Type B pancreatic cell (in vitro differentiated cells): ENCODE measurements around the gene SIGLEC14. TPM values are rescaled to one million over a fixed set of nuclear protein-coding genes. Genes with fewer than 3 reads are reported as not detected.
"Not testable (repeated sequence)": the region's sequence is repeated elsewhere in the genome, so short reads cannot be mapped to it uniquely, and the experiment has no call there.

Source experiments
- DNase-seq: peaks from one replicate; pipeline ENCODE4 v3.0.0; 2021; ENCODE audit warnings: mixed read lengths; ENCODE audit not compliant: unreplicated experiment; ENCODE audit errors: extremely low spot score
- H3K27ac Mint-ChIP-seq: 2 replicates; pipeline ENCODE4 v1.8.0; 2021; ENCODE audit warnings: mild to moderate bottlenecking, mixed read lengths
- H3K27me3 Mint-ChIP-seq: 2 replicates; pipeline ENCODE4 v1.8.0; 2021; ENCODE audit warnings: mixed read lengths
- H3K36me3 Mint-ChIP-seq: 2 replicates; pipeline ENCODE4 v1.8.0; 2021; ENCODE audit warnings: mixed read lengths
- H3K4me1 Mint-ChIP-seq: one replicate; pipeline ENCODE4 v1.8.0; 2021; ENCODE audit warnings: mixed read lengths; ENCODE audit not compliant: unreplicated experiment
- H3K4me3 Mint-ChIP-seq: 2 replicates; pipeline ENCODE4 v1.8.0; 2021; ENCODE audit warnings: mild to moderate bottlenecking, mixed read lengths
- H3K9me3 Mint-ChIP-seq: 2 replicates; pipeline ENCODE4 v1.8.0; 2021; ENCODE audit warnings: mixed read lengths
- CTCF ChIP-seq: fragments of 200-600 bp; sonication (generic); conservative IDR thresholded peaks from 2 replicates; pipeline ENCODE4 v1.5.0; 2021; ENCODE audit warnings: antibody characterized with exemption, mild to moderate bottlenecking
- total RNA-seq: library from RNA; stranded (reverse); gene quantifications from 2 replicates; pipeline ENCODE4 v1.2.1, GENCODE V29; 2021; ENCODE audit warnings: low replicate concordance

Gene SIGLEC14
- total RNA-seq, 1 donor from 2014 or later, result not detected

- H3K36me3 Mint-ChIP-seq, result peaks cover 4% of the 10 kb centered on the region
- H3K4me3 Mint-ChIP-seq, result no peak overlapping the region
- TF ChIP-seq CTCF, result no peak
- H3K4me1 Mint-ChIP-seq, result no peaks in the 10 kb centered on the region
- no peak for DNase-seq
- no peak overlapping the region for H3K27ac Mint-ChIP-seq
- H3K9me3 Mint-ChIP-seq, result peaks cover 5% of the 10 kb centered on the region
- H3K27me3 Mint-ChIP-seq, result peaks cover 31% of the 10 kb centered on the region
Observed at GRCh38 chr19:51680474-51680873, 33.8 kb upstream of the SIGLEC14 start.

GRCh38 chr19:51676566-51677083 lies 30.0 kb upstream of the SIGLEC14 start:
- Mint-ChIP-seq H3K27ac (no peak overlapping the region), H3K27me3 (peaks cover 35% of the 10 kb centered on the region), H3K4me1 (no peaks in the 10 kb centered on the region), H3K9me3 (peaks cover 2% of the 10 kb centered on the region), H3K36me3 (no peaks in the 10 kb centered on the region), H3K4me3 (no peak overlapping the region)
- DNase-seq, result no peak
- TF ChIP-seq CTCF, result no peak

- peaks cover 33% of the 10 kb centered on the region for H3K27me3 Mint-ChIP-seq
- peak; percentile 59 for TF ChIP-seq CTCF
- H3K9me3 Mint-ChIP-seq, H3K4me1 Mint-ChIP-seq, H3K36me3 Mint-ChIP-seq, DNase-seq, H3K27ac Mint-ChIP-seq, H3K4me3 Mint-ChIP-seq: not testable (repeated sequence)
Observed at GRCh38 chr19:51675911-51676565, 29.4 kb upstream of the SIGLEC14 start.

GRCh38 chr19:51668216-51668615 lies 21.6 kb upstream of the SIGLEC14 start:
- Mint-ChIP-seq H3K9me3 (no peaks in the 10 kb centered on the region), H3K36me3 (no peaks in the 10 kb centered on the region), H3K4me3 (no peak overlapping the region), H3K4me1 (no peaks in the 10 kb centered on the region), H3K27me3 (peaks cover 41% of the 10 kb centered on the region), H3K27ac (no peak overlapping the region)
- no peak for TF ChIP-seq CTCF
- DNase-seq, result no peak

GRCh38 chr19:51664997-51665396 lies 18.4 kb upstream of the SIGLEC14 start:
- no peak overlapping the region for H3K27ac Mint-ChIP-seq
- H3K4me1 Mint-ChIP-seq, result no peaks in the 10 kb centered on the region
- peak; percentile 22 for TF ChIP-seq CTCF
- no peaks in the 10 kb centered on the region for H3K36me3 Mint-ChIP-seq
- H3K9me3 Mint-ChIP-seq, result no peaks in the 10 kb centered on the region
- H3K4me3 Mint-ChIP-seq, result no peak overlapping the region
- H3K27me3 Mint-ChIP-seq, result peaks cover 59% of the 10 kb centered on the region
- no peak for DNase-seq
